ENCODE results near the gene TECPR2. TPM values are rescaled to one million over a fixed set of nuclear protein-coding genes. Genes with fewer than 3 reads are reported as not detected.
A peak's percentile ranks its signal among the peaks of the same experiment; 100 is the strongest.

TECPR2 gene
- total and polyA plus RNA-seq, 12 donors = 5.1 to 74.3 (median 12.9) TPM

DNA sequence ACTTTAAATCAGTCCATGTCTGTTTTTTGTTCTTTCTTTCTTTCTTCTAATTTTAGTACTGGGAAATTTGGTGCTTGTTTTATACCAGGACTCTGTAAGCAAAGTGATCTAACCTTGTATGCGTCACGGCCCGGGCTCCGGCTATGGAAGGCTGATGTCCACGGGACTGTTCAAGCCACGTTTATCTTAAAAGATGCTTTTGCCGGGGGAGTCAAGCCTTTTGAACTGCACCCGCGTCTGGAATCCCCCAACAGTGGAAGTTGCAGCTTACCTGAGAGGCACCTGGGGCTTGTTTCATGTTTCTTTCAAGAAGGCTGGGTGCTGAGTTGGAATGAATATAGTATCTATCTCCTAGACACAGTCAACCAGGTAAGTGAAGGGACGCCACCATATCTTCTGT, 62.2 kb downstream of the TECPR2 start:
- intact Hi-C loops (cut with DNase I) = no loop called here
- Histone ChIP-seq H3K4me1 (replicated peaks in 1 of 2) (no peaks in the 10 kb centered on the region), H3K9me3 (replicated peaks in 1 of 3) (no peaks in the 10 kb centered on the region), H3K27me3 (no peaks in the 10 kb centered on the region), H3K4me3 (no peak overlapping the region), H3K27ac (no peak overlapping the region), H3K36me3 (replicated peaks in 1 of 2) (peaks cover 0 to 9% of the 10 kb centered on the region in 2 donors)
- 95 to 98% (median 96%) methylated on average over 10 of the region's 10 CpGs for WGBS, 4 donors
- TF ChIP-seq, protein P1, sequence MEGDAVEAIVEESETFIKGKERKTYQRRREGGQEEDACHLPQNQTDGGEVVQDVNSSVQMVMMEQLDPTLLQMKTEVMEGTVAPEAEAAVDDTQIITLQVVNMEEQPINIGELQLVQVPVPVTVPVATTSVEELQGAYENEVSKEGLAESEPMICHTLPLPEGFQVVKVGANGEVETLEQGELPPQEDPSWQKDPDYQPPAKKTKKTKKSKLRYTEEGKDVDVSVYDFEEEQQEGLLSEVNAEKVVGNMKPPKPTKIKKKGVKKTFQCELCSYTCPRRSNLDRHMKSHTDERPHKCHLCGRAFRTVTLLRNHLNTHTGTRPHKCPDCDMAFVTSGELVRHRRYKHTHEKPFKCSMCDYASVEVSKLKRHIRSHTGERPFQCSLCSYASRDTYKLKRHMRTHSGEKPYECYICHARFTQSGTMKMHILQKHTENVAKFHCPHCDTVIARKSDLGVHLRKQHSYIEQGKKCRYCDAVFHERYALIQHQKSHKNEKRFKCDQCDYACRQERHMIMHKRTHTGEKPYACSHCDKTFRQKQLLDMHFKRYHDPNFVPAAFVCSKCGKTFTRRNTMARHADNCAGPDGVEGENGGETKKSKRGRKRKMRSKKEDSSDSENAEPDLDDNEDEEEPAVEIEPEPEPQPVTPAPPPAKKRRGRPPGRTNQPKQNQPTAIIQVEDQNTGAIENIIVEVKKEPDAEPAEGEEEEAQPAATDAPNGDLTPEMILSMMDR (IDR thresholded peaks at IDR 0.05) = no peak
- TF ChIP-seq POLR2A (IDR thresholded peaks at IDR 0.05) = no peak
- peak in 1 of 7 donors; percentile 35 for DNase-seq

DNA sequence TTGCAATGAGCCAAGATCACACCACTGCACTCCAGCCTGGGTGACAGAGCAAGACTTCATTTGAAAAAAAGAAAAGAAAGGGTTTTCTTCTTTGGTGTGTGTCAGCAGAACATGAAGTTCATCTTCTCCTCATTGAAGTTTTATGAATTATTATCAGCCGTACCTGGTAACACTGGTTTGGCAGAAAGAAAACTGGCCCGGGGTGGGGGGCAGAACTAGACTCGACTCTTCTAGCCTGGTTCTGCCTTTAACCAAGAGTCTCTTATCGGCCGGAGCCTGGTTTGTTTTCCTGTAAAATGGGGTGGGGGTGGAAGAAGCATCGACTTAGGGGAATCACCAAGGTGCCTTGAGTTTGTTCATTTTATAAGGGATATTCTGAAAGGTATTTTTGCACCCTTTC, 64.1 kb downstream of the TECPR2 start:
- no peak for TF ChIP-seq POLR2A (IDR thresholded peaks at IDR 0.05)
- TF ChIP-seq, protein P1 (IDR thresholded peaks at IDR 0.05) = no peak
- Histone ChIP-seq H3K4me1 (replicated peaks in 1 of 2) (no peaks in the 10 kb centered on the region), H3K27ac (no peak overlapping the region), H3K27me3 (no peaks in the 10 kb centered on the region), H3K4me3 (no peak overlapping the region), H3K9me3 (replicated peaks in 1 of 3) (no peaks in the 10 kb centered on the region), H3K36me3 (replicated peaks in 1 of 2) (peaks cover 0 to 9% of the 10 kb centered on the region in 2 donors)
- no peak for DNase-seq
- WGBS, 4 donors = 92 to 96% (median 94%) methylated on average over 6 of the region's 6 CpGs
- intact Hi-C loops (cut with DNase I) = no loop called here

DNA sequence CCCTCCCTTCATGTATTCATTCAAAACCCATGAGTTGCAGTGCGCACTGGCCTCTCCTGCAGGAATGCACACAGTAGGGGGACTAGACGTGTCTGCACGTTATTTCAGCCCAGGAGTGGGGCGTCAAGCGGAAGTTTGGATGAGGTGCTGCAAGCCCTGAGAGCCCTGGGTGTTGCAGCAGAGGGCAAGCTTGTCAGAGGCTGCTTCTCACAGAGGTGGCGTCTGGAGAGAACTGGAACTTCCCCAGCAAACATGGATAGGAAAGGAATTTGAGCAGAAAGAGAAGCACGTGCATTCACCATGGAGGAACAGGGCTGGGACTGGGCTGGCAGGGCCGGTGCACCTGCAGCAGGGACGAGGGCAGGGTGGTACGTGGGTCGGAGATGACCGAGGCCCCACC, 64.9 kb downstream of the TECPR2 start:
- H3K4me1 ChIP-seq (replicated peaks in 1 of 2) = no peaks in the 10 kb centered on the region
- no peak for TF ChIP-seq POLR2A (IDR thresholded peaks at IDR 0.05)
- TF ChIP-seq, protein P1 (IDR thresholded peaks at IDR 0.05) = no peak
- no peaks in the 10 kb centered on the region for H3K27me3 ChIP-seq
- peaks cover 0 to 9% of the 10 kb centered on the region in 2 donors for H3K36me3 ChIP-seq (replicated peaks in 1 of 2)
- intact Hi-C loops (cut with DNase I) = no loop called here
- peak in 1 of 7 donors; percentile 0 for DNase-seq
- WGBS, 4 donors = 93 to 95% (median 94%) methylated on average over 12 of the region's 12 CpGs
- H3K27ac ChIP-seq = no peak overlapping the region
- no peak overlapping the region for H3K4me3 ChIP-seq
- H3K9me3 ChIP-seq (replicated peaks in 1 of 3) = no peaks in the 10 kb centered on the region

DNA sequence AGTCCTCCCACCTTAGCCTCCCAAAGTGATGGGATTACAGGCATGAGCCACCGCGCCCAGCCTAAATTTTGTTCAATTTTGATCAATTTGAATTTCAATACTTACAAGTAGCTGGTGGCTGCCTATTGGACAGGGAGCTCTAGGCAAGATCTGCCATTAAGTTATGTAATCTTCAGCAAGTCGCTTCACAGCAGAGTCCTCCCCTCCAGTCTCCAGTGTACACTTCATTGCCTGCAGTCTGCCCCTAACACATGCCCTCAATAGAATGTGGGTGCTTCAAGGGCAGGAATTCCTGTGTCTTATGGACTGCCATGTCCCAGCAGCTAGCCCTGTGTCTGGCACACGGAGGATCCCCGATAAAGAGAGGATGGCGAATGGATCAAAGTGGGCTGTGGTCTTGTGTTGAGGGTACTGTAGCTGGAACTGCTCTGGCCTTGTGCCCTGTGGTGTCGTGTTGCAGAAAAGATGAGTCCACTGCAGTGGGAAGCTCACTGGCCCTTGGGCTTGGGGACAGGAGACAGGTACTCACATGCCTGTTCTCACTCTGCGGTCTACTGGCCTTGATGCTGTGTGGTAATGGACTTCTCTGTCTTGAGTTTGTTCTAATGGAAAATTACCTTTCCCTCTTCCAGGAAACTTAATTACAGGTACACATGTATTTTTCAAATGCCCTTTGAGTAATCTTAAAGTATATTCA, 67.6 kb downstream of the TECPR2 start:
- no peak for DNase-seq
- no peak overlapping the region for H3K27ac ChIP-seq
- 93 to 97% (median 94%) methylated on average over 8 of the region's 8 CpGs for whole genome bisulfite sequencing, 4 donors
- H3K4me3 ChIP-seq = no peak overlapping the region
- TF ChIP-seq, protein P1 (IDR thresholded peaks at IDR 0.05) = no peak
- no peak for TF ChIP-seq POLR2A (IDR thresholded peaks at IDR 0.05)
- H3K27me3 ChIP-seq = no peaks in the 10 kb centered on the region
- intact Hi-C loops (cut with DNase I) = no loop called here
- peaks cover 0 to 22% of the 10 kb centered on the region in 2 donors for H3K36me3 ChIP-seq (replicated peaks in 1 of 2)
- no peaks in the 10 kb centered on the region for H3K9me3 ChIP-seq (replicated peaks in 1 of 3)
- H3K4me1 ChIP-seq (replicated peaks in 1 of 2) = no peaks in the 10 kb centered on the region

All from adrenal gland (tissue), 12 donors.